ENCODE measurements around the gene CHST13.

The CHST13 gene

GRCh38 chr3:126550488-126551051 is 26.6 kb downstream of the CHST13 start:
- H3K4me3 ChIP-seq (ENCODE audit: low read depth, low read length): no peak overlapping the region
- TF ChIP-seq, protein P1, sequence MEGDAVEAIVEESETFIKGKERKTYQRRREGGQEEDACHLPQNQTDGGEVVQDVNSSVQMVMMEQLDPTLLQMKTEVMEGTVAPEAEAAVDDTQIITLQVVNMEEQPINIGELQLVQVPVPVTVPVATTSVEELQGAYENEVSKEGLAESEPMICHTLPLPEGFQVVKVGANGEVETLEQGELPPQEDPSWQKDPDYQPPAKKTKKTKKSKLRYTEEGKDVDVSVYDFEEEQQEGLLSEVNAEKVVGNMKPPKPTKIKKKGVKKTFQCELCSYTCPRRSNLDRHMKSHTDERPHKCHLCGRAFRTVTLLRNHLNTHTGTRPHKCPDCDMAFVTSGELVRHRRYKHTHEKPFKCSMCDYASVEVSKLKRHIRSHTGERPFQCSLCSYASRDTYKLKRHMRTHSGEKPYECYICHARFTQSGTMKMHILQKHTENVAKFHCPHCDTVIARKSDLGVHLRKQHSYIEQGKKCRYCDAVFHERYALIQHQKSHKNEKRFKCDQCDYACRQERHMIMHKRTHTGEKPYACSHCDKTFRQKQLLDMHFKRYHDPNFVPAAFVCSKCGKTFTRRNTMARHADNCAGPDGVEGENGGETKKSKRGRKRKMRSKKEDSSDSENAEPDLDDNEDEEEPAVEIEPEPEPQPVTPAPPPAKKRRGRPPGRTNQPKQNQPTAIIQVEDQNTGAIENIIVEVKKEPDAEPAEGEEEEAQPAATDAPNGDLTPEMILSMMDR (IDR thresholded peaks at IDR 0.05; ENCODE audit: borderline replicate concordance, insufficient read depth, low read depth, low read length): no peak

DNA sequence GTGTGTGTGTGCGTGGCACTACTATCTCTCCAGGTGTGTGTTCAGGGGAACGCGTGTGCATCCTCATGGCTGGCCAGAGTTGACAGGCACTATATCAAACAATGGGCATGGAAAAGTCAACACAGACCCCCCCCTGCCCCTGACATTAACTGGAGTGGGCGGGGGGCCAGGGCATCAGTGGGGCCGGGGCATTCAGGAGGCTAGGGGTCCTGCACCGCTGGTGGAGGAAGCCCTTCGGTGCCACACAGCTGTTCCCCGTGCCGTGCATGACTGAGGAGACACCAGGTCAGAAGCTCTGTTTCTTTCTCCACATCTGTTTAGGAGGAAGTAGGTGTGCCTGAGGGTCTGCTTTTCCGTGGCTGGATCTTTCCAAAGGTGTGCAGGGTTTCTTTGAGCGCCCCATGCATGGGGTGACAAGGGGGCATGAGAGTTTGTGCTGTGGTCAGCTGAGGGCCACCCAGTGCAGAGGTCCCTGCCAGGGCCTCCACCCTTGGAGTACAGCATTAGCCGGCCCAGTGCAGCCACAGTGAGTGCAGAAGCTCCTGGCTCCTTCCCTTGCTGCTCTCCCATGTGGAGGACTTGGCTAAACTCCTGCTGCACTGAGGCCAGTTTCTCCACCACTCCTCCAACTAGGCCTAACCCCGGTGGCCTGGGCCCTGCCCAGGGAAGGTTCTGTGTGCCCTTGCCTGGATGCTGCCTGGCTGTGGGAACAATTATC is 27.3 kb downstream of the CHST13 start:
- H3K4me3 ChIP-seq (ENCODE audit: low read depth, low read length): no peak overlapping the region
- TF ChIP-seq, protein P1 (IDR thresholded peaks at IDR 0.05; ENCODE audit: borderline replicate concordance, insufficient read depth, low read depth, low read length): no peak

- TF ChIP-seq, protein P1 (IDR thresholded peaks at IDR 0.05; ENCODE audit: borderline replicate concordance, insufficient read depth, low read depth, low read length): no peak
- H3K4me3 ChIP-seq (ENCODE audit: low read depth, low read length): no peak overlapping the region
These were observed 28.1 kb downstream of the CHST13 start for GRCh38 chr3:126551839-126552687.

GRCh38 chr3:126552688-126553283 is 28.8 kb downstream of the CHST13 start:
- no peak overlapping the region for H3K4me3 ChIP-seq (ENCODE audit: low read depth, low read length)
- TF ChIP-seq, protein P1 (IDR thresholded peaks at IDR 0.05; ENCODE audit: borderline replicate concordance, insufficient read depth, low read depth, low read length): no peak

- H3K4me3 ChIP-seq (ENCODE audit: low read depth, low read length): no peak overlapping the region
- TF ChIP-seq, protein P1 (IDR thresholded peaks at IDR 0.05; ENCODE audit: borderline replicate concordance, insufficient read depth, low read depth, low read length): no peak
These were observed 29.5 kb downstream of the CHST13 start for GRCh38 chr3:126553284-126554084.
